ENCODE measurements around the gene ADAMTS6.

Gene ADAMTS6

GRCh38 chr5:65103756-65104440, 377.8 kb downstream of the ADAMTS6 start:
- no peak for DNase-seq (ENCODE audit: low read depth in 2 of 2)

DNA sequence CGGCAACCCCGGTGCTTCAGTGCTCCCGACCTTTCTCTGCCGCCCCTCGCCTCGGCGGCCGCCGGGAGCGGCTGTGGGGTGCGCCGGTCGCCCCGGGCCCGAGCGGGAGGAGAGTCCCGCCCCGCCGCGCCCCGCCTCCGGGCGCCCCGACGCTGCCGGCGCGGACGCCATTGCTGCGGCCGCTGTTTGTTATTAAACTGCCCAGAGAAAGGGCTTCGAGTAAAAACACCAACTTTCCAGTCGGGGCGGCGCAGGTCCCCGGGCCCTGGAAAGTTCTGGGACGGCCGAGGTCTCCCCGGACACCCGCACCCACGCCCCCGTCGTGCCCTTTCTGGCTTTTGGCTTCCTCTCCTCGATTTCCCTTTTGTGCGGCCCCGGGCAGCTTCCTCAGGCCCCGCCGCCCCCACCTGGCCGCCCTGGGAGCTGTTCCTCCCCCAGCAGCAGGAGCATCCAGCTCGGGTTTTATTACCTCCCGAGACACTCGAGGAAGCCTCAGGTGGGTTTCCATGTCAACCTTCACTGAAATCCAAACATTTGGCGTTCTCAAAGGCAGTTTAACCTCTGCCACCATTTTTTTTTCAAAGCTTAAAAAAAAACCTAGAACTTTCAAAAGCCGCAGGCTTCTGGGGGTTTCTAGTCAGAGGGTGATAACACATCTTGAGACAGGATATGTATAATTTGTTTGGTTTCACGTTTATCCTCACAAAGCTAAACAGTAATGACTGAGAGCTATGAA, 378.6 kb downstream of the ADAMTS6 start:
- no peak for DNase-seq (ENCODE audit: low read depth in 2 of 2)

- no peak for DNase-seq (ENCODE audit: low read depth in 2 of 2)
Measured at GRCh38 chr5:65102371-65102975, 379.2 kb downstream of the ADAMTS6 start.

- no peak for DNase-seq (ENCODE audit: low read depth in 2 of 2)
Measured at GRCh38 chr5:65101632-65102100, 380.1 kb downstream of the ADAMTS6 start.

GRCh38 chr5:65100911-65101631, 380.6 kb downstream of the ADAMTS6 start:
- no peak for DNase-seq (ENCODE audit: low read depth in 2 of 2)
